Panc1 (cell line): Measurements from ENCODE around the gene PTPRCAP.

Experiments
- CTCF ChIP-seq: fragments of 450-650 bp; IDR thresholded peaks from 2 replicates; pipeline ENCODE4 v1.5.1; 2017; ENCODE audit warnings: mild to moderate bottlenecking
- POLR2AphosphoS5 ChIP-seq: IDR thresholded peaks from 2 replicates; pipeline ENCODE4 v1.6.1; 2012; ENCODE audit warnings: mild to moderate bottlenecking, low read depth, low read length, moderate library complexity
- SIN3A ChIP-seq: IDR thresholded peaks from 2 replicates; pipeline ENCODE4 v1.6.1; 2012; ENCODE audit warnings: low read depth, mild to moderate bottlenecking, low read length, moderate library complexity, borderline replicate concordance; ENCODE audit not compliant: insufficient read depth

GRCh38 chr11:67410369-67410831 lies 27.1 kb downstream of the PTPRCAP start:
- TF ChIP-seq POLR2AphosphoS5 (no peak), CTCF (no peak), SIN3A (no peak)
